HAP-1 (cell line): ENCODE data around the gene MAGI1.

Experiments used
- DNase-seq, 2 experiments: peaks; one replicate each; pipeline ENCODE4 v3.0.0-alpha.2; 2016 to 2020; ENCODE audit warnings: low spot score in 2 of 2
- H3K27me3 ChIP-seq: fragments of 250-450 bp; sonication (Bioruptor Pico); 2 replicates; pipeline ENCODE4 v1.5.1; 2020; ENCODE audit warnings: low read depth, mild to moderate bottlenecking, moderate library complexity
- H3K36me3 ChIP-seq: fragments of 250-450 bp; sonication (Bioruptor Pico); replicated peaks from 2 replicates; pipeline ENCODE4 v1.5.1; 2020; ENCODE audit warnings: mild to moderate bottlenecking
- H3K4me1 ChIP-seq: fragments of 250-450 bp; sonication (Bioruptor Pico); 2 replicates; pipeline ENCODE4 v1.5.1; 2020; ENCODE audit warnings: mild to moderate bottlenecking
- H3K4me3 ChIP-seq: fragments of 250-450 bp; sonication (Bioruptor Pico); 2 replicates; pipeline ENCODE4 v1.5.1; 2020; ENCODE audit warnings: mild to moderate bottlenecking, moderate library complexity
- H3K9me3 ChIP-seq: fragments of 250-450 bp; sonication (Bioruptor Pico); 2 replicates; pipeline ENCODE4 v1.5.1; 2020; ENCODE audit warnings: mild to moderate bottlenecking, moderate library complexity
- in situ Hi-C: fragments of 300-500 bp; cut with MboI; formaldehyde crosslinking; loops from 3 replicates; pipeline ENCODE4 v1.14.3; 2020; ENCODE audit warnings: low sequenced_read_pairs, inconsistent platforms, mixed read lengths

Gene MAGI1

DNA sequence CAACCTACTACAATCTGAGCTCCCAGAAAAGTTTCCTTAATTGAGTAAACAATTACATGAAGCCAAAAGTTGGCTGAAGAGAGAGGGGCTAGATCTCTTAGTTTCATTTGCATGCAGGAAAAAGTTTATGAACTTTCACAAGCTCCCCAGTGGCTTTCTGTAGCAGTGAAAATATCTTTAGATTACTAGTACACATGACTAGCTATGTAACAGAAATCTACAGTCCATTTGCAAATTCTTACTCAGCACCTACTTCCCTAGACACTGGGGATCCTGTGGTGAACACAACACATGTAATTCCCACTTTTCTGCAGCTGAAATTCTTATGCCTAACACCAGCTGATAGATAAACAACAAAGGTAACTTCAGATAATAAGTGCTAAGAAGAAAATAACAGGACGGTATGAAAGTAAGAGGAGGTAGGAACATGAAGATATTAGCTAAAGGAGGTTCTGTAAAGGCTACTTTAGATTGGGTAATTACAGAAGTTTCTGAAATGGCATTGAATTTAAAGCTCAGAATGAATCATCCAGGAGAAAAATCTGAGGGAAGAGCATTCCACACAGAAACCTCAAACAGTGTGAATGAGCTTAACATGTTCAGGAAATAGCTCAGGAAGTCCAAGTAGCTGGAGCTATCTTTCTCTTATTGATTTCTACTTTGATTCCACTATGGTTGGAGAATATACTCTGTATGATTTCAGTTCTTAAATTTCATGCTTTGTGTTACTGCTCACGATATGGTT lies 204.8 kb downstream of the MAGI1 start:
- peaks cover 6% of the 10 kb centered on the region for H3K4me1 ChIP-seq
- in situ Hi-C loops: no loop called here
- no peaks in the 10 kb centered on the region for H3K27me3 ChIP-seq
- H3K9me3 ChIP-seq: no peaks in the 10 kb centered on the region
- no peak for DNase-seq
- no peaks in the 10 kb centered on the region for H3K36me3 ChIP-seq
- no peak overlapping the region for H3K4me3 ChIP-seq

DNA sequence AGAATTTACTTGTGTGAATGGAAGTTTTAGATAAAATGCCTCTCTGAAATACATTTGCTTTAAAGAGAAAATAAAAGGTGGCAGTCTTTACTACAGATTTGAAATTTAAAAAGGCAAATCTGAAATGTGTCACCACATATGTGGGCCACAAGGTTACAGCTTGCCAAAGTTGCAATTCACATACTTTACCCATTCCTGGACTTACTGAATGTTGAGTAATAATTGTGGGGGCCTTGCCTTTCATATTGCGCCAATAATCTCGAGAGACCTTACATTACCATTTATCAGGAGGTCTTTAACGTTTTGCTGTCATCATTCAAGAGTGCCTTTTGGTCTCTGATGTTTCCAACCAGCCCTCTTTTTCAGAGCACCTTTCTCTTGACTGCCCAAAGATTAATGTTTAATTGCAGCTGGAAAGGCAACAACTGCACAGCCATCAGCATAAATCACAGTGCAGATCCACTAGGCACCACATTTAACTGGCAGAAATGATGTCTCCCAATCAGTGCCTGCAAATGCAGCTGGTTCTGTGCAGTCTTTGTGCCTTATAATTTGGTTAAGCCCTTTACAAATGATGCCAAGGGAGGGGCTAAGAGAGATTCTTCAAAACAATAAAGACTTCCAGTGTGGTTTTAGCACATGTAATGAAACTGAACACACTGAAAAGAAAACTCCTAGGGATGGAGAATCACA lies 206.8 kb downstream of the MAGI1 start:
- Histone ChIP-seq H3K27me3 (no peaks in the 10 kb centered on the region), H3K4me3 (no peak overlapping the region), H3K9me3 (no peaks in the 10 kb centered on the region), H3K36me3 (no peaks in the 10 kb centered on the region), H3K4me1 (peaks cover 13% of the 10 kb centered on the region)
- DNase-seq: peak; percentile 39 to 73
- in situ Hi-C loops: no loop called here

DNA sequence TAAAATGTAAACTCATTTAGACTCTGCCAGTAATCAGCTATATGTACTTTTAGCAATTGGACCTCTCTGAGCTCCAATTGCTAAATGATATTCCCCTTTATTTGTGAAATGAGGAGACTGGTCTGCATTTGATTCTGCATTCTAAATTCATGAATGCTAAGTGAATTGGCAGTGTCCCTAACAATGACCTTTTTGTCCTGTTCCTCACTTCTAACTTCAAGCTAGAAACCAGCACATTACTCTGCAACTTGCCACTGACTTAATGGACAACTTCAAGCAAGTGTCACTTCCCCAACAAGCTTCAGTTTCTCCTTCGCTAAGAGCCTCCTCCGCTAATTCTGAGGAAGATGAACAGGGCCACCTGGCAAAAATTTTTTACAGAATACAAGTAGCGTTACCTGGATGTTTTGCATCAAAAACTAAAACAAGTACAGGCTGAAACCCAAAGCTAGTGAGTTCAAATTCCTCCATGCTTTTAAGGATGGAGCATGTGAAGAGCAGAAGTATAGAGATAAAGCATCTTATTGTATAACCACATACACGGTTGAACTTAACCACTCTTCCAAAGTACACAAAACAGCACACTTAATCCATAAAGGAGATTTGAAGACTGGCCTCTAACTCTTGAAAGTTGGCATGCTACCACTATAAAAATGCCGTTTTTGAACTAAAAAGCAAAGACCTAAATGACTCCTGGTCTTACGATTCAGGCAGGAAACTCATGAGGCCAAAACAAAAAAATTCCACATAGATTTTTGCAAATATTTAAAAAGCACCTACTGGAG lies 207.6 kb downstream of the MAGI1 start:
- H3K36me3 ChIP-seq: no peaks in the 10 kb centered on the region
- H3K9me3 ChIP-seq: no peaks in the 10 kb centered on the region
- peaks cover 13% of the 10 kb centered on the region for H3K4me1 ChIP-seq
- in situ Hi-C loops: no loop called here
- no peak overlapping the region for H3K4me3 ChIP-seq
- H3K27me3 ChIP-seq: 0 out of 2 replicates have a peak, but pooled peaks cover 2% of the 10 kb centered on the region
- DNase-seq: no peak

DNA sequence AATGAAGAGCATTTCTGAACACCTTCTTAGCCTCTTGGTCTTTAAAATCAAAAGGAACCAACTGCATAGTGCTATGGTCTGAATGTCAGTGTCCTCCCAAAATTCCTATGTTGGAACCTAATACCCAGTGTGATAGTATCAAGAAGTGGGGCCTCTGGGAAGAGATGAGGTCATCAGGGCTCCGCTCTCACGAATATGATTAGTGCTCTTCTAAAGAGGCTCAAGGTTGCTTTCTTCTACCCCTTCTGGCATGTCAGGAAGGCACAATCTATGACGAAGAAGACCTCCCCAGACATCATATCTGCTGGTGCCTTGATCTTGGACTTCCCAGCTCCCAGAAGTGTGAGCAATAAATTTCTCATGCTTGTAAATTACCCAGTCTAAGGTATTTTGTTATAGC lies 209.5 kb downstream of the MAGI1 start:
- Histone ChIP-seq H3K4me1 (peaks cover 13% of the 10 kb centered on the region), H3K9me3 (no peaks in the 10 kb centered on the region), H3K36me3 (no peaks in the 10 kb centered on the region), H3K27me3 (0 out of 2 replicates have a peak, but pooled peaks cover 2% of the 10 kb centered on the region), H3K4me3 (no peak overlapping the region)
- DNase-seq: no peak
- in situ Hi-C loops: no loop called here

DNA sequence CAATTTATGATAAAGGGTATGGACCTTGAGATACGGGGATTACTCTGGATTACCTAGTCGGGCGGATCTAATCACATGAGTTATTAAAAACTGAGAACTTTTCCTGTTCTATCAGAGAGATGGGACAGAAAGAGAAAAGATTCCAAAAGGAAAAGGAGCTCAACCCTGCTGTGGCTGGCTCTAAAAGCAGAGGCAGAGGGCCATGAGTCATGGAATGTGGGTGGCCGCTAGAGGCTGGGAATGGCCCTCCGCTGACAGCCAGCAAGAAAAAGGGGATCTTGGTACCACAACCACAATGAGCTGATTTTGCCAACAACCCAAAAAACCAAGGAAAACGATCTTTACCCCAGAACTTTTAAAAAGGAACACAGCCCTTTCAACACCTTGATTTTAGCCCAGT lies 210.0 kb downstream of the MAGI1 start:
- in situ Hi-C loops: no loop called here
- Histone ChIP-seq H3K9me3 (no peaks in the 10 kb centered on the region), H3K36me3 (no peaks in the 10 kb centered on the region), H3K27me3 (0 out of 2 replicates have a peak, but pooled peaks cover 2% of the 10 kb centered on the region), H3K4me1 (peaks cover 13% of the 10 kb centered on the region), H3K4me3 (no peak overlapping the region)
- DNase-seq: peak in 1 of 2 experiments; percentile 32

DNA sequence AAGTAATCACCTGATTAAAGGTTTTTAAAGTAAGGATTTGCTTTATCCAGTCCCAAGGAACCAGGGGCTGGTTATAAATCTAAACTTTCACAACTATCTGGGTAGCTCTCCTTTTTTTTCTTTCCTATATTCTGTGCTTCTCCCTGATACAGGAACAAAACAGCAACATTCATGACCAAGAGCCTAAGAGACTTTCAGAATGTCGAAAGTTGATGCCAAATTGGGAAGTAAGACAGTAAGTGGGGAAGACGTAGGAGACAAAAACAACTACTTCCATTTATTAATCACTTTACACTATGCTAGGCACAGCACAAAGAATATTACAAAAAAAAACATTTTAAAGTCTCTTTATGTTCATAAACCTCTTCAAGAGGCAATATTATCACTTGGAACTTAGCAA lies 211.6 kb downstream of the MAGI1 start:
- H3K27me3 ChIP-seq: 0 out of 2 replicates have a peak, but pooled peaks cover 2% of the 10 kb centered on the region
- H3K4me1 ChIP-seq: peaks cover 7% of the 10 kb centered on the region; the same call in 1 of the 2 replicates
- H3K4me3 ChIP-seq: no peak overlapping the region
- DNase-seq: no peak
- H3K36me3 ChIP-seq: no peaks in the 10 kb centered on the region
- in situ Hi-C loops: no loop called here
- H3K9me3 ChIP-seq: no peaks in the 10 kb centered on the region

DNA sequence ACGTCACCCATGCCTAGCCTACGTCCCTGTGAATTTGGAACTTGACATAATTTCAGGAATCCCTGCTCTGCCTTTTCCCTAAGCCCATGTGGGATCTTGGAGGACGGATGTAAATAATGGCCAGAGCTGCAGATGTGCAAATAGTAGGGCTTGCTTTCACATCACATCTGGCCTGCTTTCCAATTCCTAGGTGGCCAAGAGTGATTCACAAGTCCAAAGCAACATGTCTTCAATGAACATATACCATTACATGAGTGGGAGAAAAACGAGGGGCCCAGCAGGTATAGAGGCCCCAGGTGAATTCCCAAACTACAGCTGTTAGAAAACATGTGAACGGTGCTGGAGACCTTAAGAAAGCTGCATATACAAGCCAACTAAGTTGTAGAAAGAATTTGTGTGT lies 214.6 kb downstream of the MAGI1 start:
- in situ Hi-C loops: no loop called here

DNA sequence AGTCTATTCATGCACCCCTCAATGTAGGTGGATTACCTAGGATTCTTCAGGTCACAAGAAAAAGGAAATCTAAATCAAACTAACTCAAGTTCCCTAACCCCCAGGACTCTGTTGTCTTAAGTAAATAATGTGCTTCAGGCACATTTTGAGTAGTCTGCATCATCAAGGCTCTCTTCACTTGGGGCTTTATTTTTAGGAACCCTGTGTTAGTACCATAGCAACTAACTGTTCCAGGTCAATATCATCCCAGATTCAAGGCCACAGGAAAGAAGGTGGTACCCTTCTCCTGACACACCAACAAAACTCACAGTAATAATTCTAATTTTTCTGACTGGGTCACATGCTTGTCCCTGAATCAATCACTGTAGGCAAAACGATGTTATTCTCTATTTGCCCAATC lies 218.1 kb downstream of the MAGI1 start:
- in situ Hi-C loops: no loop called here
- no peak overlapping the region for H3K4me3 ChIP-seq
- 0 out of 2 replicates have a peak, but pooled peaks cover 3% of the 10 kb centered on the region for H3K4me1 ChIP-seq
- no peaks in the 10 kb centered on the region for H3K27me3 ChIP-seq
- no peaks in the 10 kb centered on the region for H3K9me3 ChIP-seq
- DNase-seq: no peak
- no peaks in the 10 kb centered on the region for H3K36me3 ChIP-seq

More for the DNA sequence above, 214.6 kb downstream of the MAGI1 start:
- no peaks in the 10 kb centered on the region for H3K9me3 ChIP-seq
- H3K4me1 ChIP-seq: peaks cover 7% of the 10 kb centered on the region; the same call in 1 of the 2 replicates
- no peak overlapping the region for H3K4me3 ChIP-seq
- 0 out of 2 replicates have a peak, but pooled peaks cover 2% of the 10 kb centered on the region for H3K27me3 ChIP-seq
- no peak for DNase-seq
- no peaks in the 10 kb centered on the region for H3K36me3 ChIP-seq

DNA sequence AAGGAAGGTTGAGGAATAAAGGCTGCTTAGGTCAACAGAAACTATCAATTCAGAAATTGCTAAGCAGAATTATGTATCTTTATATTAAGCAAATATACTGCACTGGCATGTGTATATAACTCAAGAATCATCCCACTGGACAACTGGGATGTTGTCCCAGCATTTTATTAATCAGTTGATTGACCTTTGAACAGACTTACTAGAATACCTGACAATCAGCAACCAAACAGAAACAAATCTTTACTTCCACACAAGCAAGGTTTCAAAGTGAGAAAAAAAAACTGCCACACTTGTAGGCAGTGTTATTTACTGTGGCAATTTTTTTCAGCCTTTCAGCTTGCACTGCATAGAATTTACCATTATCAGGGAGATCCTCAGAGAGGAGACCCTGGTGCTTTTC lies 218.8 kb downstream of the MAGI1 start:
- in situ Hi-C loops: no loop called here
- no peaks in the 10 kb centered on the region for H3K36me3 ChIP-seq
- 0 out of 2 replicates have a peak, but pooled peaks cover 3% of the 10 kb centered on the region for H3K4me1 ChIP-seq
- no peak overlapping the region for H3K4me3 ChIP-seq
- H3K27me3 ChIP-seq: no peaks in the 10 kb centered on the region
- no peaks in the 10 kb centered on the region for H3K9me3 ChIP-seq
- no peak for DNase-seq

DNA sequence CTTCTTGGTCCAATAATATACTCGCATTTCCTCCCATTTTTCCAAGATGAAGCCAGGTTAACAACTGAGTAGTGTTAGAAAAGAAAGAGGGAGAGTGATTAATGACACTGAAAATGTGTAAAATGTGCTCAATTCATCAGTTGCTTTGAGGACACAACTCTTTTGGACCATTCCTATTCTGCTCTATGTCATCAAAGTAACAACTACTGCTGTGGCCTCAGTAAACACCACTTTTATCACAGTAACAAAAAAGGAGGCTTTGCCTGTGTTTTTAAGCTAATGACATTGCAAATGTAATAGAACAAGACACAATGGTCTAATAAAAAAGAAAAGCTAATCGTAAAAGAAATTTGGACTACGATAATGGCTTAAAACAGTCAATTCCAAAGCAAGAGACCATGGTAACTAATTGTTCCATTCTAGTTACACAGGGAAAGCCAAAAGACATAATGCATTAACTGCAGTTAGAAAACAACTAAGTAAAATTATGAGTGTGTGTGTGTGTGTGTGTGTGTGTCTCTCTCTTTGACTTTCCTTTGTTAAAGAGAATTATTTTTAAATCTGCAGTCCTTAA lies 221.1 kb downstream of the MAGI1 start:
- in situ Hi-C loops: no loop called here
- DNase-seq: no peak
- H3K27me3 ChIP-seq: no peaks in the 10 kb centered on the region
- H3K4me1 ChIP-seq: 0 out of 2 replicates have a peak, but pooled peaks cover 3% of the 10 kb centered on the region
- no peaks in the 10 kb centered on the region for H3K9me3 ChIP-seq
- no peaks in the 10 kb centered on the region for H3K36me3 ChIP-seq
- no peak overlapping the region for H3K4me3 ChIP-seq

DNA sequence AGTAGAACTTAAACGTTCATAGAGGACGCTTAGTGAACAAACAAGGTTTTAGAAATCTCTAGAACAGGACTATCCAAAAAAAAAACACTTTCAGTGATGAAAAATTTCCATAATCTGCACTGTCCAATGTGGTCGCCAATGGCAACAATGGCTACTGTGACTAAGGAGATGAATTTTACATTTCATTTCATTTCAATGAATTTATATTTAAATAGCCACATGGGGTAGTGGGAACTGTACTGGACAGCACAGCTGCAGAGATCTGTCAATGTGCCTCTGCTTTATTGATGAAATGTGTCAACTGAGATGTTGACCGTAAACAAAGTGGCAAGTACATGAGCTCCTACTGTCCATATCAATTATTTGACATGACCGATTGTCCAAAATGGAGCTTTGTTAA lies 222.5 kb downstream of the MAGI1 start:
- in situ Hi-C loops: no loop called here
- Histone ChIP-seq H3K4me3 (no peak overlapping the region), H3K9me3 (no peaks in the 10 kb centered on the region), H3K27me3 (no peaks in the 10 kb centered on the region), H3K36me3 (no peaks in the 10 kb centered on the region; the same call in 1 of the 2 replicates), H3K4me1 (0 out of 2 replicates have a peak, but pooled peaks cover 3% of the 10 kb centered on the region)
- no peak for DNase-seq

DNA sequence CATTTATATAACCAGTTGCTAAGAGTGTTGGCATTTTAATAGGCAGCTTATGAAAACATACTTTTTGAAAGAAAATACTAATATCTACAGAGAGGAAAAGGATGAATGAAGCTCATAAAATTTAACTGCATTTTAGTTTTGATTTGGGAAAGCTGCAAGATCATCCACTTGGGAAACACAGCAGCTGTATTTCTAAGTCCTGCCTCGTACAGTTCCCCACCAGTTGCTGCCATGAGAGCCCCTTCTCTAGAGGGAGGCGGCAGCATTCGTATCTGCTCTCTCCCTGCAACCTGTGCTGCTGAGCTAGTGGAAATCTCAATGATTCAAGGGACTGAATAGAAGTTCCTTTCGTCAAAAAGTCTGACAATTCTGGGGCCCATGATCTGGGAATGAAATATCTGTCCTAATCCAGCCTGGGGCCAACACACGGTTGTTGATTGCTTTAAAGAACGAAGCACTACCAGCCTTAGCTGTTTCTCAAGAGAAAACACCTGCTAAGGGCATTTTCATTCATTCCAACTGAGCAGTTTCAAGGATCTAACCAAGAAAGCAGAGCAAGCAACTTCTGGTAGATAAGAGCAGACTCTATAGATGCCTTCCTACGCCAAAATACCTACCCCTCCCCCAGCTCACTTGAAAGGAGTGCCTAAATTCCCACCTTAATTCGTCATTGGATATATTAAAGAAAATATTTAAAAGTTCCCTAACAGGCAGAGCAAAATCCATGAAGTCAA lies 223.7 kb downstream of the MAGI1 start:
- Histone ChIP-seq H3K9me3 (no peaks in the 10 kb centered on the region), H3K27me3 (no peaks in the 10 kb centered on the region), H3K36me3 (no peaks in the 10 kb centered on the region; the same call in 1 of the 2 replicates), H3K4me1 (0 out of 2 replicates have a peak, but pooled peaks cover 3% of the 10 kb centered on the region), H3K4me3 (no peak overlapping the region)
- in situ Hi-C loops: no loop called here
- no peak for DNase-seq

DNA sequence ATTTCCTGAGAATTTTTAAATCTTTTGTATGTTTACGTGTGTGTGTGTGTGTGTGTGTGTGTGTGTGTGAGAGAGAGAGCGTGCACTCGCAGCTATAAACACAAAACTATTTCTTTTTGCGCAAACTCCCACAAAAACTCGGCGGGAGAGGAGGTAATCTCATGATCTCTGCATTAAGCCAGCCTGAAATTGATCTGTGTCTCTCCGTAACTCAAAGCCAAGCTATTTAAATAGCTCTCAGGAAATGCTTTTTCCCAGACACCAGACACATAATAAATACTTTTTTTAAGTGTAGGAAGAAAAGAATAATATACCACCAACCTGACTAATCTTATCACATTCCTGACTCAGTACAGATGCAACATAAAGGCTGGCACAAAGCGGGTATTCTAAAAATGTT lies 226.8 kb downstream of the MAGI1 start:
- no peak for DNase-seq
- in situ Hi-C loops: no loop called here
- Histone ChIP-seq H3K36me3 (no peaks in the 10 kb centered on the region; the same call in 1 of the 2 replicates), H3K4me1 (no peaks in the 10 kb centered on the region), H3K4me3 (no peak overlapping the region), H3K27me3 (no peaks in the 10 kb centered on the region), H3K9me3 (no peaks in the 10 kb centered on the region)
